ELR (cell line): Measurements from ENCODE around the gene SLC29A2.
A peak's percentile ranks its signal among the peaks of the same experiment; 100 is the strongest.
"Not testable (repeated sequence)": the region's sequence is repeated elsewhere in the genome, so short reads cannot be mapped to it uniquely, and the experiment has no call there.

Source experiments
- DNase-seq: peaks from one replicate; pipeline ENCODE4 v3.0.0-alpha.2; 2015; ENCODE audit warnings: low read depth

The SLC29A2 gene

DNA sequence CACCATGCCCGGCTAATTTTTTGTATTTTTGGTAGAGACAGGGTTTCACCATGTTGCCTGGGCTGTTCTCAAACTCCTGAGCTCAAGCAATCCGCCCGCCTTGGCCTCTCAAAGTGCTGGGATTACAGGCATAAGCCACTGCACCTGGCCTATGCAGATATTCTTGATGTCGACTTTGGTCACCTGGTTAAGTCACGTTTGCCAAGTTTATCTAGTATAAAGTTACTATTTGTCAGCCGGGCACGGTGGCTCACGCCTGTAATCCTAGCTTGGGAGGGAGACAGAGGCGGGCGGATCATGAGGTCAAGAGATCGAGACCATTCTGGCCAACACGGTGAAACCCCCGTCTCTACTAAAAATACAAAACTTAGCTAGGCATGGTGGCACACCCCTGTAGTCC is 12.8 kb upstream of the SLC29A2 start:
- not testable (repeated sequence) for DNase-seq

DNA sequence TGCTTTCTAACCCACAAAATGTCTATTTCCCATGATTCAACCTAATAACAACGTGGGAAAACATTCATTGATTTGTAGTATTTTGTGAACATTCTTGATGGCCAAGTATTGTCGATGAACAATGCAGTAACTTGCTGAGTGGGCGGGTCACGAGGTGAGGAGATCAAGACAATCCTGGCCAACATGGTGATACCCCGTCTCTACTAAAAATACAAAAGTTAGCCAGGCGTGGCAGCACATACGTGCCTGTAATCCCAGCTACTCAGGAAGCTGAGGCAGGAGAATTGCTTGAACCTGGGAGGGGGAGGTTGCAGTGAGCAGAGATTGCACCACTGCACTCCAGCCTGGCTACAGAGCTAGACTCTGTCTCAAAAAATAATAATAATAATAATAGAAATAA is 8.7 kb upstream of the SLC29A2 start:
- DNase-seq: not testable (repeated sequence)

GRCh38 chr11:66373690-66374287 is 2.2 kb upstream of the SLC29A2 start:
- not testable (repeated sequence) for DNase-seq

DNA sequence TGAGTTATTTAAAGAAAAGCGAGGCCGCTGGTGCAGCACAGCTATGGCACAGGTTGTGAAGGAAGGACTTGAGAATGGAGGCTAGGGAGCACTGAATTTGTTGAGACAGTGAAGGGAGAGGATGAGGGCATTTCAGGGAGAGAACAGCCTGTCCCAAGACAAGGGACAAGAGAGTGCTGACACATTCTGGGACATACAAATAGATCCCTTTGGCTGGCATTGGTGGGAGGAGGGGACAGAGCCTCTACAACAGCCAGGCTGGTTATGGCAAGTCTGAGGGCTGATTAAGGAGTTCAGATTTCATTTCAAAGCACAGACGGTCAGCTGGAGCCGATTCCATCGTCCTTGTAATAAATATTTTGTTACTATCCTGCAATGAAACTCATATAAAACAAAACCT is 1.7 kb upstream of the SLC29A2 start:
- no peak for DNase-seq

- no peak for DNase-seq
Measured at GRCh38 chr11:66369073-66369894, 2.3 kb downstream of the SLC29A2 start.

GRCh38 chr11:66368484-66368883 is 3.1 kb downstream of the SLC29A2 start:
- no peak for DNase-seq

DNA sequence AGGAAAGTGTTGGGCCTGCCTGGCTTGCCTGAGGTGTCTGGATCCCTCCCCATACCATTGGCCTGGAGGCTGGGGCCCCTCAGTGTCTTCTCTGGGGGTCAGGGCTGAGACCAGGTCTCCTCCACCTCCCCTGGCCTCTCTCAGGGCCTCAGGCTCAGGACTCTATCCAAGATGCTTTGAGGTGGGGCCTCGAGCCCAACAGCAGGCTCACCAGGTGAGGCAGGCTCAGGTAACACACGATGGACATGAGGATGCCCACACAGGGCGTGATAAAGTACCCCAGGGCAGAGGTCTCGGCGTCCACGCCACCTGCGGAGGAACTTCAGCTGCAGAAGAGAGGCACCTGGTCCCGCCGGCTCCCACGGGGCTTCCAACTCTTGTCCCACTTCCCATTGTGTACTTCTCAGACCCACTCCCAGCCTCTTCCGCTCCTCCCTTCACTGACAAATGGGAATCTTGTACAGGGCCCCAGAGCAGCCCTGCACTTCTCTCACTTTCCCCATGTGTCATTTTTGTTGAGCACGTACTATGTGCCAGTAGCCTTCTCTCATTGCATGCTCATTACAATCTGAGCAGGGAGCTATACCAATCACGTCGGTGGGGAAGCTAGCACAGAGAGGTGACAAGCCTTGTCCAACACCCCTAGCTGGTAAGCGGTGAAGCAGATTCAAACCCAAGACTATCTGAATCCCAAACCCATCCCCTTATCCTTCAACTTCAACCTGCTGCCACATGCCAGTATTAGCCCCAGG is 3.8 kb downstream of the SLC29A2 start:
- DNase-seq: no peak

DNA sequence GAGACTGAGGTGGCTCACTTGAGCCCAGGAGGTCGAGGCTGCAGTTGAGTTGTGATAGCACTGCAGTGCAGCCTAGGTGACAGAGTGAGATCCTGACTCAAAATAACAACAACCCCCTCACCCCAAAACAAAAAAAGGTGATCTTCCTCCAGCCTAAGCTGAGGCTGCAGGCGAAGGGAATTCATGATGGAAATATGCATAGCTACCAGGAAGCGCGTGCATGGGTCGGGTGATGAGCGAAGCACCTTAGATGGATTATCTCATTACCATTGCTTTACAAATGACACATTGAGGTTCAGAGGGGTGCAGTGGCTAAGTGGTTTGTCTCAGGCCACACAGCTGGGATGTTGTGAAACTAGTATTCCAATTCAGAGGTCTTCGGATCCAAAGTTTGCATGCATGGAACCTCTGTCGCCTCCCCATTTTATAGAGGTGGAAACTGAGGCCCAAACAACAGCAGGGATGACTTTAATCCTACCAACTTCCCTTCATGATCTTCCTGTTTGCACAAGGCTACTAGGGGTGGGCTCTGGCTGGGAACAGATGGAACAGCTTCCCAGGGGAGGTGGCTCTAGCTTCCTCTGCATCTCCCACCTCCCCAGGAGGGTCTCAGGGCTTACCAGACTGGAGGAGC is 4.6 kb downstream of the SLC29A2 start:
- DNase-seq: no peak

DNA sequence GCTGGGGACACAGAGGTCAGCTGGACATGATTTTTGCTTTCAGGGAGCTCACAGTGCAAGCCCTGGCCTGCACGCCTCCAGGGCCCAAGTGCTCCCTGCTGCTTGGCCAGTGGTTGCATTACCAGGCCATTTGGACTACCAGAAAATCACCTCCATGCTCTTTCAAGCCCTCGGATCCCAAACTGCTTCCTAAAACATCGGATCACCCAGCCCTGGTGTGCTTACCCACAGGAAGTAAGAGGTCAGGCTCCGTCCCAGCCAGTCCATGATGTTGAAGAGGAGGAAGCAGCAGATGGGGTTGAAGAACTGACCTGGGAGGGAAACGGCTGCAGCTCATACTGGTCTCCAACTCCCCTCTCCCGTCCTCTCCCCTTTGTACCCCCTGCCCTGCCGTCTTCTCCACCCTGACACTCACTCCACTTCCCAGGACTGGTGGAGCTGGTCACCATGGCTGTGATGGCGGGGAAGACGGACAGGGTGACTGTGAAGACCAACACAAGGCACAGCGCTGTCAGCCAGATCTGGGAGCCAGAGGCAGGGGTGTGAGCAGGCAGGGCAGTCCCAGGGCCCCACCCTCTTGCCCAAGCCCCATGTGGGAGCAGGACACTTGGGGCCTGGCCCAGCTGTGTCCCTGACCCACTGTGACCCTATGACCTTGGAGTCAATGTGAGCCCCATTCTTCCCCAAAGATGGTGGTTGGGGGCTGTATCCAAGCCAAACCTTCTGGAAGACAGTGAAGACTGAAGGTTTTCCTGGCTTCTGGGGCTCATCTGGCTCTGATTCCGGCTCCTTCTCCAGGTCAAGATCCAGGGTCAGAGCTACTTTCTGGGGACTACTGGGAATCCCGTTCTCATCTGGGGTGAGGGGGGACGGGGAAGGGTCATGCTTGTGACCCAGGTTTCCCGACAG is 5.6 kb downstream of the SLC29A2 start:
- DNase-seq: no peak

GRCh38 chr11:66365166-66365565 is 6.4 kb downstream of the SLC29A2 start:
- DNase-seq: no peak

DNA sequence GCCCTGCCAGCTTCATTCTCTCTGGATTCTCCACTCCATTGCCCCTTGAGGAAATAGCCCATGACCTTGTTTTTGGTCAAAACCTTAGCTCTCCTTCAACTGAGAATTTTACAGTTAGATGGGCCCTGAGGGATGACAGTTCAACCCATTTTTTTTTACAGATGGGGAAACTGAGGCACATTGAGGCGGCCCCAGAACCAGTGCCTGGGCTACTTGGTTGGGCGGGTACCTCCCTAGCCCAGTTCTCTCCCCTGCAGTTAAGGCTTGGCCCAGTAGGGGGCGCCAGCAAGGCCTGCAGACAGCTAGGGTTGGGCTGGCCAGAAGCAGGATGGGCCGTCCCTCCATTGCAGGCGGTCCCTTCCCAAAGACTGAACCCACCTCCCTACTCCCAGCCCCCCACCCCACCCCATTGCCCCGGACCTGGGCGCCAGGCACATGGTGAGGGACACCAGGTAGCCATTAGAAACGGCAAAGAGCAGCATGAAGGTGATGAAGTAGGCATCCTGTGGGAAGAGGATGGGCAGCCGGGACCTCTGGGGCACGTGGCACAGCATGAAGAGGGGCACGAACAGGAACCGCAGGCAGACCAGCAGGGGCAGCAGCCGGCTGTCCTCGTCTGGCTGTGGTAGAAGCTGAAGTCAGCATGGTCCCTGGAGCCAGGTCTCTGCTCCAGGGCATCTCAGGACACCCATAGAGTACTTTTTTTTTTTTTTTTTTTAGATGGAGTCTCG is 7.6 kb downstream of the SLC29A2 start:
- DNase-seq: peak; percentile 48

- DNase-seq: no peak
Measured at GRCh38 chr11:66363187-66363601, 8.4 kb downstream of the SLC29A2 start.

DNA sequence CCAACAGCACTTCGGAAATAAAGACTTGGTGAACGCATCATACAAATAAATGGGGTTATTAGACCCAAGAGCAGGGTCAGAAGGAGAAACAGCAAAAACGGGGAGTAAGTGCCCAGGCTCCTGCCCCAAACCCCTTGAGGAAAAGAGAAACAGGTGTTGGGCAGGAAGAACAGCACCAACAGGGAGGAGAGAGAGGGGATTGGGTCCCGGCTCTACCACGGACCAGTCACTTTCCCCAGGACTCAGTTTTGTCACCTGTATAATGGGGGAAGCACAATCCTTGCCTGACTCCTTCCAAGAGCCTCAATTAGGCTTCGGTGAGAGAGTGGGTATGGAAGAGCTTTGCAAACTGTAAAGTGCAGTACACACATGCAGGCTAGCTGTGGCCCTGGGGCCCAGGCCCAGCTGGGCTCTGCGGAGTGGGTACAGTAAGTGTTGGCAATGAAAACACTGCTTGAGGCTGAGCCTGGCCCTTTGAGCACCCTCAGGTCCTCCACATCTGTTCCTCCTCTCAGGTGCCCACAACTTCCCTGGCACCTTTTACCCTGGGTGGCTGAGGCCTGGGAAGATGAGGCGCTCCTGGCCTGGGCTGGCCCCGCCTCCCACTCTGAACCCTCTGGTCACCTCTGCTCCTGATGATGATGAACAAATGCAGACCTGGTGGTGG is 8.9 kb downstream of the SLC29A2 start:
- no peak for DNase-seq

DNA sequence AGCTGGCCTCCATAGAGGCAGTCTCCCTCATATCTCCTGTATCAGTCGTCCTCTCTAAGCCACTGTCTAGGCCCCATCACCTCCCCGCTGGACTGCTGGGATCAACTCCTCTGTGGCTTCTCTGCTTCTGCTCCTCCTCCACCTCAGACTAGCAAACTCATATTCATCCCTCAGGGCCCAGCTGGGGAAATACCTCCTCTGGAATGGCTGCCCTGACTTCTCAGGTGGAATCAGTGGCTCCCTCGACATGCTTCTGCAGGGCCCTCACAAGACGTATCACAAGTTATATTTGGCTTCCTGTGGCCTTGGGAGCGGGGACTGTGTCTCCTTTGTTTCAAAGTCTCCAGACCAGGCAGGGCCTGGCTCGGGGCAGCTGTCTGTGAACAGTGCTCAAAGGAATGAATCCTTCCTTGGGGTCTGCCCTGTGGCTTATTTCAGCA is 10.0 kb downstream of the SLC29A2 start:
- no peak for DNase-seq

DNA sequence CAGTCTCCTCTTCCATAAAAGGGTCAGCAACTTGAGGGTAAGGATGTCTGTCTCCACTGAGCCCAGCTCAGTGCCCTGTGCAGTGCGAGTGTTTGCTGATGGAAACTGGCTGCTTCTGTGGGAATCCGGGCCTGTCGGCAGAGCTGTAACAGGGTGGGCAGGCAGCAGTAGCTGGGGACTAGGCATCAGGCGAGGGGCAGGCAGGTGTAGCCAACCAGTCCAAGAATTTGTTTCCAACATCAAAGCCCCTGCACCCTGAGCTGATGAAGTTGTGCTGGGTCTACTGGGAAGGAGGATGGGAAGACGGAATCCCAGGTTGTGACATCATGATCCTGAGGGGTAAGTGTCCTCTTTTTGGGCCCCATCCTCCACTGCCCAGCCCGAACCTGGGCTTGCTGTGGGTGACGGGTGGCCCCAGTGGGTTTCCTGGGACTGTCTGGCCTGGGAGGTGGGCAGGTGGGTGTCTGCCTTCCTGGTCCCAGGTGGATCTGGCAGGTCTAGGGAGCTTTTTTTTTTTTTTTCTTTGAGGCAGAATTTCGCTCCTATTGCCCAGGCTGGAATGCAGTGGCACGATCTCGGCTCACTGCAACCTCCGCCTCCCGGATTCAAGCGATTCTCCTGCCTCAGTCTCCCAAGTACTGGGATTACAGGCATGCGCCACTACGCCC is 11.0 kb downstream of the SLC29A2 start:
- DNase-seq: no peak

- DNase-seq: no peak
Measured at GRCh38 chr11:66359662-66360087, 11.9 kb downstream of the SLC29A2 start.

DNA sequence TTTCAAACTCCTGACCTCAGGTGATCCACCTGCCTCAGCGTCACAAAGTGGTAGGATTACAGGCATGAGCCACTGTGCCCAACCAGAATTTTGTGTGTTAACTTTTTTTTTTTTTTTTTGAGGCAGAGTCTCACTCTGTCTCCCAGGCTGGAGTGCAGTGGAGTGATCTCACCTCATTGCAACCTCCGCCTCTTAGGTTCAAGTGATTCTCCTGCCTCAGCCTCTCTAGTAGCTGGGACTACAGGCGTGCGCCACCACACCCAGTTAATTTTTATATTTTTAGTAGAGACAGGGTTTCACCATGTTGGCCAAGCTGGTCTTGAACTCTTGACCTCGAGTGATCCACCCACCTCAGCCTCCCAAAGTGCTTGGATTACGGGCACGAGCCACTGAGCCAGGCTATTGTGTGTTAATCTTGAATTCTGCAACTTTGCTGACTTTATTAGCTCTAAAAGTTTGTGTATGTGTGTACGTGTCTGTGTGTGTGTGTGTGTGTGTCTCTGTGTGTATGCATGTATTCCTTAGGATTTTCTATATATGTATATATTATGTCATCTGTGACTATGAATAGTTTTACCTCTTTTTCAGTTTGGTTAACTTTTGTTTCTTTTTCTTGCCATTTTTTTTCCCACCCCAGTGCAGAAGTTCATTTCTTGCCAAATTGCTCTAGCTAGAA is 20.9 kb downstream of the SLC29A2 start:
- DNase-seq: not testable (repeated sequence)

DNA sequence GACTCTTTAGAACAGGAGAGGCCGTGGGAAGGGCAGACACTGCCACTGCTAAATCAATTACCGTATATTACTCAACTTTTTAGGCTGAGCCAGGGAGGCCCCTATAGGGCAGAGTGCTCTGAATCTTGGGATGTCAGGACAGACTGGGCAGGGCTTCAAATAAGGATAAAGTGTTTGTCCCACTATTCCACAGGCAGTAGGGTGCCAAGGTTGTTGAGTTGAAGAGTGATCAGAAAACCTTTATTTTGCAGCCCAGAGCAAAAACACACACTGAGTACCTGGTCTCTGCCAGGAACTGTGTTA is 22.5 kb downstream of the SLC29A2 start:
- no peak for DNase-seq
